Stimulated activated naive B cell treated with anti-CD40 and anti-IgM and Interleukin-4, amounts not matched to agents 10 μg/mL and 1 μg/mL and 100 μg/mL, for 72 hours (primary cell): ENCODE data around the gene HUS1.
"Not testable (repeated sequence)": the region's sequence is repeated elsewhere in the genome, so short reads cannot be mapped to it uniquely, and the experiment has no call there.

Source experiments
- ATAC-seq, 2 donors: fragments of 150-1000 bp; cut with Tn5 transposase; replicated peaks; 2 replicates each; pipeline ENCODE4 v1.10.0; 2021; ENCODE audit warnings: moderate library complexity in 1 of 2
- DNase-seq: peaks from one replicate; pipeline ENCODE4 v3.0.0; 2021
- H3K27ac Mint-ChIP-seq: one replicate; pipeline ENCODE4 v1.8.0; 2022; ENCODE audit warnings: mild to moderate bottlenecking, mixed read lengths
- H3K27me3 Mint-ChIP-seq, 2 donors: one replicate each; pipeline ENCODE4 v1.8.0; 2022; ENCODE audit warnings: mixed read lengths in 2 of 2
- H3K36me3 Mint-ChIP-seq, 2 donors: one replicate each; pipeline ENCODE4 v1.8.0; 2022; ENCODE audit warnings: mixed read lengths in 2 of 2, mild to moderate bottlenecking in 1 of 2
- H3K4me1 Mint-ChIP-seq, 2 donors: one replicate each; pipeline ENCODE4 v1.8.0; 2022; ENCODE audit warnings: mixed read lengths in 2 of 2, mild to moderate bottlenecking in 1 of 2
- H3K4me3 Mint-ChIP-seq, 2 donors: one replicate each; pipeline ENCODE4 v1.8.0; 2022; ENCODE audit warnings: mild to moderate bottlenecking in 2 of 2, mixed read lengths in 2 of 2, moderate library complexity in 1 of 2
- H3K9me3 Mint-ChIP-seq, 2 donors: one replicate each; pipeline ENCODE4 v1.8.0; 2022; ENCODE audit warnings: mixed read lengths in 2 of 2, mild to moderate bottlenecking in 1 of 2

Gene HUS1

DNA sequence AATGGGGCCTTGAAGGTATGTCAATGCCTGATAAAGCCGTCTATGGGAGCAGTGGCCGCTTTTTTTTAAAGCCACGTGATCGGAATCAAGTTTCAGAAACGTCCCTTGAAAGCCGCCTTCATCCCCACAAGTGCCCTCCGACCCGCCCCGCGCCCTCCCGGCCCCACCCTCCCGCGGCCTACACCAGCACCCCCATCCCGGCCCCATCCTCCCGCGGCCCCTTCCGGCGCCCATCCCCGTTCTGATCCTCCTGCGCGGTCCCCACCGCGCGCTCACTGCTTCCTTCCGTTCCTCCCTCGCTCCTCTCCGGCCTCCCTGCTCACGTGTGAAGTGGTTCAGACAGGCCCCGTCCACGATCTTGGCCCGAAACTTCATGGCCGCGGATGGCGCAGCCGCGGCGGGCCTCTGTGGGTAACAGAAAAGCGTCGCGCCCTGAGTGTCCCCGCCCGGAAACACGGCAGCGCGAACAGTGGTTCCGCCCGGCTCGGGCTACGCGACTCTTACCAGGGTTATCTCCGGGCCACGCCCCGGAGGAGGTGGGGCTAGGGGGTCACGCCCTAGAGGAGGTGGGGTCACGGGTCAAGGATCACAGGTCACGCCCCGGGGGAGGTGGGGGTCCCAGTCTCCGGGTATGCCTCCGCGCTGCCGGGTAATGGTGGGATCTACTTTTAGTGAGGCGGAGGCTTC is at the start of gene HUS1:
HUS1 (minus strand) TSS at position 471 of the 687 bp plus-strand sequence; CDS start at position 375, 96 bp downstream.
- peak within 1 kb of the TSS; percentile 95 for H3K27ac Mint-ChIP-seq
- no peaks in the 10 kb centered on the region for H3K9me3 Mint-ChIP-seq
- peak within 1 kb of the TSS; percentile 84 to 86 for H3K4me3 Mint-ChIP-seq
- H3K27me3 Mint-ChIP-seq = no peaks in the 10 kb centered on the region
- H3K4me1 Mint-ChIP-seq = peaks cover 15 to 32% of the 10 kb centered on the region in 2 donors
- ATAC-seq (peak; percentile 97 to 99), DNase-seq (peak; percentile 93)
- H3K36me3 Mint-ChIP-seq = peaks cover 18 to 25% of the 10 kb centered on the region in 2 donors

- H3K4me3 Mint-ChIP-seq = no peak within 1 kb of the TSS
- ATAC-seq (no peak), DNase-seq (no peak)
- peaks cover 34 to 59% of the 10 kb centered on the region in 2 donors for H3K27me3 Mint-ChIP-seq
- H3K27ac Mint-ChIP-seq = no peak within 1 kb of the TSS
- no peaks in the 10 kb centered on the region for H3K36me3 Mint-ChIP-seq
- H3K4me1 Mint-ChIP-seq = no peaks in the 10 kb centered on the region
- H3K9me3 Mint-ChIP-seq = peaks cover 6 to 7% of the 10 kb centered on the region in 2 donors
Observed at GRCh38 chr7:48028938-48029337, 49.5 kb upstream of the HUS1 start, which contains the start of gene SUN3. TSS of gene SUN3 (minus strand) at chr7:48029107. CDS start at chr7:48028938, 169 bp downstream.

- Mint-ChIP-seq H3K9me3 (peaks cover 9 to 14% of the 10 kb centered on the region in 2 donors), H3K27ac (no peak overlapping the region), H3K36me3 (no peaks in the 10 kb centered on the region), H3K27me3 (peaks cover 30 to 50% of the 10 kb centered on the region in 2 donors), H3K4me3 (no peak overlapping the region), H3K4me1 (no peaks in the 10 kb centered on the region)
- no peak for DNase-seq
- ATAC-seq = no peak
Observed at GRCh38 chr7:48025624-48026023, 46.2 kb upstream of the HUS1 start.

DNA sequence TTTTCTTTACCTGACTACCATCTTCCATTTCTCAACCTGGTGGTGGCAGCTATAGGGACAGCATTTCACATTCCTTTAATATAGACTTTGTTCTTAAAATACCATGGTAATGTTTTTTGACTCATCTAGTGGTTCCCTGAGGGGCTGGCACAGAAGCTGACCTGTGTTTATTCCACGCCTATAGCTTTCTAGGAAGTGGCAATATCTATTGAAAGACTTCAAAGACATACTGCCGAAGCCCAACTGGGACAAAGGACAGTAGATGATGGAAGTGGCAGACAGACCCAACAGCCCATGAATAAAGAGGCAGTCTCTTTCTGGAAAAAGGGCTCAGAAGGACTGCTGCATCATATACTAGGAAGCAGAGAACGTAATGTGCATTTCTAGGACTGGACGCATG is 38.3 kb upstream of the HUS1 start:
- DNase-seq (no peak), ATAC-seq (no peak)
- Mint-ChIP-seq H3K27ac (no peak overlapping the region), H3K36me3 (no peaks in the 10 kb centered on the region), H3K4me3 (no peak overlapping the region), H3K9me3 (peaks cover 9 to 12% of the 10 kb centered on the region in 2 donors), H3K27me3 (peaks cover 38 to 57% of the 10 kb centered on the region in 2 donors), H3K4me1 (no peaks in the 10 kb centered on the region)

DNA sequence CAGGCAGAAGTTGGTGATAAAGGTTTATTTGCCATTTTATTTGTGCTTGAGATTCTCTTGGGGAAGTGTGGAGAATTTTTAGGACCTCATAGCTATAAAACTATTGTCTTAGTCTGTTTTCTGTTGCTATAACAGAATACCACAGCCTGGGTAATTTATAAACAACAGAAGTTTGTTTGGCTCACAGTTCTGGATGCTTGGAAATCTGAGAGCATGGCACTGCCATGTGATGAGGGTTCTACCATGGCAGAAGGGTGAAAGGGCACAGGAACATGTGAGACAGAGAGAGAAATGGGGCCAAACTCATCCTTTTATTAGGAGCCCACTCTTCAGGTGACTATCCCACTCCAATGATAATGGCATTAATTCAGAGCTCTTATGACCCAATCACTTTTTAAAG is 37.2 kb upstream of the HUS1 start:
- H3K27me3 Mint-ChIP-seq = peaks cover 38 to 51% of the 10 kb centered on the region in 2 donors
- peaks cover 2 to 3% of the 10 kb centered on the region in 2 donors for H3K4me1 Mint-ChIP-seq
- peaks cover 5 to 12% of the 10 kb centered on the region in 2 donors for H3K9me3 Mint-ChIP-seq
- H3K36me3 Mint-ChIP-seq = no peaks in the 10 kb centered on the region
- no peak overlapping the region for H3K27ac Mint-ChIP-seq
- ATAC-seq = no peak
- DNase-seq = no peak
- H3K4me3 Mint-ChIP-seq = no peak overlapping the region

- Mint-ChIP-seq H3K36me3 (no peaks in the 10 kb centered on the region), H3K27ac (no peak overlapping the region)
- no peak for ATAC-seq
Observed at GRCh38 chr7:48011951-48012350, 32.5 kb upstream of the HUS1 start.

DNA sequence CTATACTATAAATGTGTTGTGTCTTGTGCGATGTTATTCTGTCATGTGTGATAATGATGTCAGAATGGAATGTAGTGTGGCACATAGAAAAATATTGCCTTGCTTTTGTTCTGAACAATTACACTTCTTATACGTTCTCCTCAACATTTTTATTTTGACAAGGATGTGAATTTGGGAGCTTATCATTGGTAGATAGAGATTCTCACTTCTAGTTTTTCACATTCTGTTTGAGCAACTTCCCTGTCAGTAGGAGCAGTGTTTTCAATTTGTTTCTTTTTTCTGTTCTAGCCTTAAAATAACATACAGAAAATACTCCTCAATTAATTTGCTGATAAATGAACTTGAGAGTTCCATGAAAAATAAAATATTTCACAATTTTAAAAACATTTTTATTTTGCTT is 31.9 kb upstream of the HUS1 start:
- H3K9me3 Mint-ChIP-seq = no peaks in the 10 kb centered on the region
- peaks cover 5 to 12% of the 10 kb centered on the region in 2 donors for H3K27me3 Mint-ChIP-seq
- ATAC-seq (peak; percentile 39 to 61), DNase-seq (no peak)
- no peak overlapping the region for H3K27ac Mint-ChIP-seq
- peaks cover 13 to 15% of the 10 kb centered on the region in 2 donors for H3K4me1 Mint-ChIP-seq
- no peaks in the 10 kb centered on the region for H3K36me3 Mint-ChIP-seq
- H3K4me3 Mint-ChIP-seq = no peak overlapping the region

More at GRCh38 chr7:48011951-48012350, 32.5 kb upstream of the HUS1 start:
- Mint-ChIP-seq H3K27me3 (peaks cover 9 to 16% of the 10 kb centered on the region in 2 donors), H3K4me3 (no peak overlapping the region), H3K9me3 (no peaks in the 10 kb centered on the region), H3K4me1 (peaks cover 13 to 15% of the 10 kb centered on the region in 2 donors)
- DNase-seq = no peak

DNA sequence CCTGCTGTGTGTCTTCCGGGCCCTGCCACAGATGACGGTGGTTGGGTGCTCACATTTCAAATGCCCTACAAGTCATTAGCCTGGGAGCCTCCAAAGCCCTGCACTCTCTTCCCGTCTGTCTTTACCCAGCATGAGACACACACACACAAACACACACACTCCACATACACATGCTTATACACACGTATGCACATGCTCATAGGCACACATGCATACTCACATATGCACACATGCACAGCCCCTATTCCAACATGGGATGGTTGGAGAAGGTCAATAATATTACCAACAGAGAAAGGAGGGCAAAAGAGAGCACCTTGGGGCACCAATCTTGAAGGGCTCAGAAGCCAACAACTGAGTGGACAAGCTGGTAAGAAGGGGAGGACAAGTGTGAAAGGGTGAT is 30.5 kb upstream of the HUS1 start:
- Mint-ChIP-seq H3K4me3 (no peak overlapping the region), H3K4me1 (peaks cover 16% of the 10 kb centered on the region in 2 donors), H3K36me3 (no peaks in the 10 kb centered on the region), H3K27ac (no peak overlapping the region), H3K9me3 (no peaks in the 10 kb centered on the region), H3K27me3 (peaks cover 0 to 4% of the 10 kb centered on the region in 2 donors)
- no peak for DNase-seq
- ATAC-seq = no peak

DNA sequence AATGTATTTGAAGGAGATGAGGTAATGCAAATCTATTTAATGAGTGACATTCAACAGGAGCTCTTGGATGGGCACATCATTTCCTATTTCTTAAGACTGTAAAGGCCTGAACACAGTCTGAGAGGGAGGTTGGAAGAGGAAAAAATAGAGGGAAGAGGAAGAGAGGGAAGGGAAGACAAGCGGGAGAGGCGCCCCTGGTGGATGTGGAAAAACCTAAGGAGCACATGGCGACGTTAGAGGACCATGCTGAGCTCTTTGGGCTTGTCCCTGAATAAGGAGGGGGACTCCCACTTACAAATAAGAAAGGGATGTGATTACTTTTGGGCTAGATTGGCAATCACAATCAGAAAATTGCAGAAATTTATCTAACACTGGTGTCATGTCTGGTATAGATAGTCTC is 29.8 kb upstream of the HUS1 start:
- Mint-ChIP-seq H3K4me3 (no peak overlapping the region), H3K4me1 (peaks cover 20 to 23% of the 10 kb centered on the region in 2 donors), H3K27me3 (peaks cover 0 to 4% of the 10 kb centered on the region in 2 donors), H3K9me3 (no peaks in the 10 kb centered on the region), H3K27ac (no peak overlapping the region), H3K36me3 (no peaks in the 10 kb centered on the region)
- ATAC-seq (no peak), DNase-seq (no peak)

DNA sequence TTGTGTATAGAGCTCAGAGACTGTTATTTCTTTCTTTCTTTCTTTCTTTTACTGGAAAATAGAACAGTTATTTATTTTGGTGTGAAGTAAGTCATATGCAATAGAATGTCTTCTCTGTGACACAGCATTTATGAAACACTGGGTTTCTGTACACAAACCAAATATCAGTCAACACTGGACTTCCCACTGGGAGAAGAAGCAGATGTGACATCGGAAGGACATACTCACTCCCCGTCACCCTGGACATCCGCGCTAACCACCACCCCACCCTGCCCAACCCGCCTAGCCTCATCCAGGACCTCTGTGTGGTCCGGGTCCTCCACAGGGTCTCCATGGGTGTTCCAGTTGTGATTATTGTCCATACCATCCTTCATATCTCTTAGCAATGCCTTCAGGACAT is 27.5 kb upstream of the HUS1 start:
- Mint-ChIP-seq H3K4me1 (peaks cover 24 to 26% of the 10 kb centered on the region in 2 donors), H3K27ac (no peak overlapping the region), H3K4me3 (no peak overlapping the region), H3K36me3 (peaks cover 0 to 2% of the 10 kb centered on the region in 2 donors), H3K9me3 (peaks cover 0 to 6% of the 10 kb centered on the region in 2 donors), H3K27me3 (peaks cover 5 to 10% of the 10 kb centered on the region in 2 donors)
- DNase-seq (no peak), ATAC-seq (no peak)

DNA sequence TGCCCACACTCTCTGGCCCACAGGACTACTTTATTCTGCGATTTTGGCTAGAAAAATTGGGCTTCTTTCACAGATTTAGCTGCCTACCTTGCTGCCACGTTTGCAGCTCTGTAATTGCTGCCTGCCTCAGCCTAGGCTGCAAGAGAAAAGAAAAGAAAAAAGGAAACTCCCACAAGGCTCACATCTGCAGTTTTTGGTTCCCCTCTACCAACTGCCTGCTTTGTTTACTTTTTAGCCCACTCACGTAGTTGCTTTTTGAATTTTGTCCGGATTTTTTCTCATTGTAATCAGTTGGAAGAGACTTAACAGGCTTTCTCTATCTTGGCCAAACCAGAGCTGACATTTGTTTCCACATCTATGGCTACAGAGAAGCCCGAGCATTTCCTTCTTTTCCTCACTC is 25.2 kb upstream of the HUS1 start:
- Mint-ChIP-seq H3K27ac (no peak overlapping the region), H3K4me3 (peak overlapping the region in 1 of 2 donors; percentile 37), H3K27me3 (peaks cover 10 to 11% of the 10 kb centered on the region in 2 donors), H3K36me3 (peaks cover 0 to 2% of the 10 kb centered on the region in 2 donors), H3K9me3 (peaks cover 0 to 8% of the 10 kb centered on the region in 2 donors), H3K4me1 (peaks cover 11 to 12% of the 10 kb centered on the region in 2 donors)
- DNase-seq (no peak), ATAC-seq (peak in 1 of 2 donors; percentile 51)

DNA sequence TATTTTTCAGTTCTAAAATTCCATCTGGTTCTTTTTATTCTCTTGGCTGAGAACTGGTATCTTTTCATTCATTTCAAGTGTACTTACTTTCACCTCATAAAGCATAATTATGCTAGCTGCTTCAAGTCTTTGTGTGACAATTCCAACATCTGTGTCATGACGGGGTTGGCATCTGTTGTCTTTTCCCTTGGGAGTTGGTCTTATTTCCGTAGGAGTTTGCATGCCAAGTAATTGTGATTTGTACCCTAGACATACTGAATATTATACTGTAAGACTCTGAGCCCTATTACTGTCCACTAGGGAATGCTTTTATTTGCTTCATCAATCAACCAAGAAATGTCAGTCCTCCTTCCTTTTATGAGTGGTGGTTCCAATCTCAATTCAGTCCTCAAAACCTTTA is 24.6 kb upstream of the HUS1 start:
- Mint-ChIP-seq H3K36me3 (peaks cover 0 to 2% of the 10 kb centered on the region in 2 donors), H3K27ac (no peak overlapping the region), H3K27me3 (peaks cover 10 to 11% of the 10 kb centered on the region in 2 donors), H3K4me3 (no peak overlapping the region), H3K4me1 (peaks cover 11 to 12% of the 10 kb centered on the region in 2 donors), H3K9me3 (peaks cover 0 to 8% of the 10 kb centered on the region in 2 donors)
- DNase-seq (no peak), ATAC-seq (peak; percentile 14 to 31)

DNA sequence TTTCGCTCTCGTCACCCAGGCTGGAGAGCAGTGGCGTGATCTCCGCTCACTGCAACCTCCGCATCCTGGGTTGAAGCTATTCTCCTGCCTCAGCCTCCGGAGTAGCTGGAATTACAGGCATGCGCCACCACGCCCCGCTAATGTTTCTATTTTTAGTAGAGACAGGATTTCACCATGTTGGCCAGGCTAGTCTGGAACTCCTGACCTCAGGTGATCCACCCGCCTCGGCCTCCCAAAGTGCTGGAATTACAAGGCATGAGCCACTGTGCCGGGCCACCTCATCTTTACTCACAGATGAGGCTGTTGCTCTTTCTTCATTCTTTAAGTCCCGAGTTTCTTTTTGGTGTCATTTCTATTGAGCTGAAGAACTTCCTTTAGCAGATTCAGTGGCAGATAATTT is 20.7 kb upstream of the HUS1 start:
- DNase-seq, H3K36me3 Mint-ChIP-seq, H3K27ac Mint-ChIP-seq, H3K4me3 Mint-ChIP-seq, ATAC-seq, H3K9me3 Mint-ChIP-seq: not testable (repeated sequence)
- Mint-ChIP-seq H3K4me1 (peaks cover 10 to 12% of the 10 kb centered on the region in 2 donors), H3K27me3 (peaks cover 6 to 11% of the 10 kb centered on the region in 2 donors)

DNA sequence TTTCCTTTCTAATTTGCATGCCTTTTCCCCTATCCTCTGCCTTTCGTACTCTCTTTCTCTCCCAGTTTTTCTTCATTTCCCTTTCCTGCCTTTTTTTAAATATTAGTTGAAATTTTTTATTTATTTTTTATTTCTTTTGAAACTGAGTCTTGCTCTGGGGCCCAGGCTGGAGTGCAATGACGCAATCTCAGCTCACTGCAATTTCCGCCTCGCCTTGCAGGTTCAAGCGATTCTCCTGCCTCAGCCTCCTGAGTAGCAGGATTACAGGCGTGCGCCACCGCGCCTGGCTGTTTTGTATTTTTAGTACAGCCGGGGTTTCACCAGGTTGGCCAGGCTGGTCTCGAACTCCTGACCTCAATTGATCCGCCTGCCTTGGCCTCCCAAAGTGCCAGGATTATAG is 20.0 kb upstream of the HUS1 start:
- DNase-seq = no peak
- Mint-ChIP-seq H3K4me3 (no peak overlapping the region), H3K4me1 (peaks cover 5% of the 10 kb centered on the region in 2 donors), H3K36me3 (peaks cover 0 to 2% of the 10 kb centered on the region in 2 donors), H3K27ac (no peak overlapping the region), H3K9me3 (peaks cover 7 to 12% of the 10 kb centered on the region in 2 donors), H3K27me3 (peaks cover 6 to 11% of the 10 kb centered on the region in 2 donors)
- no peak for ATAC-seq

DNA sequence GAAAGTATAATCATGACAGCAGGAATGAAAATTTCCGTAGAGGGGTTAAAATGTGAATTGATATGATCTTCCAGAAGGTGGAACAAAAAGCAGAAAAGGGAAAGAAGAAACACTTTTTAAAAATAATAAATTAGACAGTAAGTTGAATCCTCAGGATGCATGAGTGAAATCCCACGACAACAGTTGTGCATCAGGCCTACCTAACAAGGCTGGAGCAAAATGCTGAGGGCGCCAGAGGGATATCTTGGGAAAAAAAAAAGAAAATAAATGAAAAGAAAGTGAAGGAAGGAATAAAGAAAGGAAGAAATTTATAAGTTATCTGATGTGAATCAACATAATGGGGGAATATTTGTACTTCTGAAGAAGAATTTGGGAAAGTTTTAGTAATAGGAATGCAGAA is 13.0 kb upstream of the HUS1 start:
- Mint-ChIP-seq H3K27me3 (no peaks in the 10 kb centered on the region), H3K27ac (peak overlapping the region; percentile 86), H3K9me3 (peaks cover 4 to 7% of the 10 kb centered on the region in 2 donors), H3K36me3 (no peaks in the 10 kb centered on the region), H3K4me3 (peak overlapping the region; percentile 96 to 97), H3K4me1 (peaks cover 10 to 15% of the 10 kb centered on the region in 2 donors)
- ATAC-seq = no peak
- no peak for DNase-seq
